HG03432 (cell line): ENCODE measurements around the gene STARD13.
A peak's percentile ranks its signal among the peaks of the same experiment; 100 is the strongest.
"Not testable (repeated sequence)": the region's sequence is repeated elsewhere in the genome, so short reads cannot be mapped to it uniquely, and the experiment has no call there.

Experiments used
- ATAC-seq: cut with Tn5 transposase; IDR thresholded peaks from one replicate; pipeline ENCODE4 v1.9.1; 2021; ENCODE audit warnings: mild to moderate bottlenecking, moderate library complexity; ENCODE audit not compliant: unreplicated experiment

The STARD13 gene

GRCh38 chr13:33257841-33258807 is 27.4 kb downstream of the STARD13 start:
- ATAC-seq, result no peak

- ATAC-seq, result no peak
These were observed 29.3 kb downstream of the STARD13 start for GRCh38 chr13:33256148-33256840.

GRCh38 chr13:33252135-33252534 is 33.4 kb downstream of the STARD13 start:
- no peak for ATAC-seq

GRCh38 chr13:33251131-33251661 is 34.4 kb downstream of the STARD13 start:
- ATAC-seq, result peak; percentile 83

GRCh38 chr13:33250609-33251008 is 34.9 kb downstream of the STARD13 start:
- ATAC-seq, result no peak

GRCh38 chr13:33249894-33250293 is 35.7 kb downstream of the STARD13 start:
- no peak for ATAC-seq

GRCh38 chr13:33249066-33249465 is 36.5 kb downstream of the STARD13 start:
- ATAC-seq, result no peak

GRCh38 chr13:33245505-33246158 is 39.9 kb downstream of the STARD13 start:
- no peak for ATAC-seq

- no peak for ATAC-seq
These were observed 40.7 kb downstream of the STARD13 start for GRCh38 chr13:33244907-33245287.

GRCh38 chr13:33244210-33244906 is 41.2 kb downstream of the STARD13 start:
- no peak for ATAC-seq

- ATAC-seq, result no peak
These were observed 42.5 kb downstream of the STARD13 start for GRCh38 chr13:33242984-33243617.

GRCh38 chr13:33242372-33242771 is 43.2 kb downstream of the STARD13 start:
- ATAC-seq, result not testable (repeated sequence)

GRCh38 chr13:33236021-33236420 is 49.5 kb downstream of the STARD13 start:
- no peak for ATAC-seq

GRCh38 chr13:33235564-33235963 is 50.0 kb downstream of the STARD13 start:
- no peak for ATAC-seq

- ATAC-seq, result no peak
These were observed 50.5 kb downstream of the STARD13 start for GRCh38 chr13:33235078-33235477.

- no peak for ATAC-seq
These were observed 52.0 kb downstream of the STARD13 start for GRCh38 chr13:33233547-33233946.

- ATAC-seq, result no peak
These were observed 52.7 kb downstream of the STARD13 start for GRCh38 chr13:33232883-33233282.

- ATAC-seq, result no peak
These were observed 54.2 kb downstream of the STARD13 start for GRCh38 chr13:33231339-33231738.

GRCh38 chr13:33230178-33230881 is 55.2 kb downstream of the STARD13 start:
- ATAC-seq, result no peak
